Measurements from ENCODE around the gene TBC1D5.
"Not testable (repeated sequence)": the region's sequence is repeated elsewhere in the genome, so short reads cannot be mapped to it uniquely, and the experiment has no call there.

The TBC1D5 gene

GRCh38 chr3:17136136-17136721 lies 606.2 kb downstream of the TBC1D5 start:
- DNase-seq (ENCODE audit: low spot score) = no peak

GRCh38 chr3:17135696-17136095 lies 606.7 kb downstream of the TBC1D5 start:
- no peak for DNase-seq (ENCODE audit: low spot score)

DNA sequence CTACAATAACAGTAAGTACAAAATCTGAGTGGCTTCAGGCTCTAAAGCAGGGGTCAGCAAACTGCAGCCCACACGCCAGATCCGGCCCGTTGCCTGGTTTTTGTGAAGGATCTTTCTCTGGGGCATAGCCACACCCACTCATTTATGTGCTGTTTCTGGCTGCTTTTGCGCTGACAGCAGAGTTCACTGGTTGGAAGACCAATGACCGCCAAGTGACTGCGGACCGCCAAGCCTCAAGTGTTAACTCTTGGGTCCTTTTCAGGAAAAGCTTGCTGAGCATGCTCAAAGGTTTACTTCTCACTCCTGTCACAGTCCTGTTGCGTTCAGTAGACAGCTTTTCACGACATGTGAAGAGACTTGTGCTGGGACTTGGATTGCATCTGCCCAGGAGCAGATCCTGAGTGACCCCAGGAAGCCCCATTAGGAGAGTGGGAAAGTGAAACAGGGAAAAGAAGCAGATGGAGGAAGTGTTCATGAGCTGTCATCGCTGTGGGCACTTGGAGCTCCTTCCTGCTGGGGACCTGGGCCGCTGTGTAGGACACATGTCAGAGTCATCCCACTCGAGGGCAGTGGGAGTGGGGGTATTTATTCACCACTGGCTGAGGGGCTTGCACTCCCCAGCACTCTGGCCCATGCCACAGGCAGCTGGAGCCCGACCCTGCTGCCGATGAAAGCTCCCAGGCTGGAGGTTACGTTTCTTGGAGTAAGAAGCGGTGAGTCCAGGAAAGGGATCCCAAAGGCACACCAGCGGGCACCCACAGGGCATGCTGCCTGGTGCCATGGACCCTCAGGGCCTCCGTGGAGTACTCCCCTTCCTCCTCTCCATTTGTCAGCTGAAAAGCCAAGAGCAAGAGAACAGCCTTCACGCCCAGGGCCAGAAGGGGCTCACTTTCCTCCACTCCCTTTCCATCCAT lies 608.5 kb downstream of the TBC1D5 start:
- no peak for DNase-seq (ENCODE audit: low spot score)

GRCh38 chr3:17132286-17133115 lies 609.9 kb downstream of the TBC1D5 start:
- DNase-seq (ENCODE audit: low spot score) = no peak

- no peak for DNase-seq (ENCODE audit: low spot score)
Observed at GRCh38 chr3:17130956-17131355, 611.5 kb downstream of the TBC1D5 start.

DNA sequence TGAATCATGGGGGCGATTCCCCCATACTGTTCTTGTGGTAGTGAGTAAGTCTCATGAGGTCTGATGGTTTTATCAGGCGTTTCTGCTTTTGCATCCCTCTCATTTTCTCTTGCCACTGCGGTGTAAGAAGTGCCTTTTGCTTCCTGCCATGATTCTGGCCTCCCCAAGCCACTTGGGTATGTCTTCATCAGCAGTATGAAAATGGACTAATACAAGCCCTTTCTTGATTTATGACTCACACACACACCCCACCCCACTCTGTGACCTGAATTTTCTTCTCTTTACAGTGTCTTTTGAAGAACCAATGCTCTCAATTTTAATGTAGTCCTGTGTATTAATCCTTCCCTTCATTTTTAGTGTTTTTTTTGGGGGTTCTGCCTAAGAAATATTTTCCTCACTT lies 612.9 kb downstream of the TBC1D5 start:
- DNase-seq (ENCODE audit: low spot score) = no peak

- not testable (repeated sequence) for DNase-seq (ENCODE audit: low spot score)
Observed at GRCh38 chr3:17128671-17129070, 613.8 kb downstream of the TBC1D5 start.

GRCh38 chr3:17125738-17126442 lies 616.5 kb downstream of the TBC1D5 start:
- DNase-seq (ENCODE audit: low spot score) = no peak

DNA sequence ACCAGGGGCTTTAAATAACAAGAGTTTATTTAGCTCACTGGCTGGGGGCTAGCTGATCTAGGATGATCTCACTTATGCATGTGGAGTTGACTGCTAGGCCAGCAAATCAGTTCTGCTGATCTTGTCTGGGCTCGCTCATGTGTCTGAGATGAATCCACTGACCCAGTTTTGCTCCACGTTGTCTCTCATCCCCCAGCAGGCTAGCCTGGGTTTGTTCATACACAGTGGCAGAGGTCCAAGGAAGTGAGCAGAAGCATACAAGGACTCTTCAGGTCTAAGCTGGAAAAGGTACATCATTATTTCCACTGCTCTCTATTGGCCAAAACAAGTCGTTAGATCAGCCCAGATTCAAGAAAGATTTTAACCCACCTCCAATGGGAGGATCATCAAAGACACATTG lies 619.7 kb downstream of the TBC1D5 start:
- no peak for DNase-seq (ENCODE audit: low spot score)

DNA sequence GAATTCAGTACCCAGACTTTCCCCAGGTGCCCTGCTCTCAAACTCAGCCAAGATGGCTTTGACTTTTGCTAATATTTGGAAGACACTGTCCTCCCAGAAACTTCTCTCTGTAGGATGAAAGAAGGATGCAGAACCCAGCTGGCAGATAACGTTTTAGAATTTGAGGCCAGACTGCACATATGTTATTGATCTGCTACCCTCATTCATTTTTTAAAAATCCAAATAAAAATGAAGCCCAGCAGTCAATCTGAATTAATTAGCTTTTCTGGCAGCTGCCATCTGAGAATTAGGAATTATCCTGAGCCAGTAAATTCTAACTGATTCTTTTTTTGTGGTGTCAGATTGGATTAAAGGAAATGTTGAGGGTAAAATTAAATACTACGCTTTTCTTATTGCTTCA lies 621.1 kb downstream of the TBC1D5 start:
- DNase-seq (ENCODE audit: low spot score) = no peak

DNA sequence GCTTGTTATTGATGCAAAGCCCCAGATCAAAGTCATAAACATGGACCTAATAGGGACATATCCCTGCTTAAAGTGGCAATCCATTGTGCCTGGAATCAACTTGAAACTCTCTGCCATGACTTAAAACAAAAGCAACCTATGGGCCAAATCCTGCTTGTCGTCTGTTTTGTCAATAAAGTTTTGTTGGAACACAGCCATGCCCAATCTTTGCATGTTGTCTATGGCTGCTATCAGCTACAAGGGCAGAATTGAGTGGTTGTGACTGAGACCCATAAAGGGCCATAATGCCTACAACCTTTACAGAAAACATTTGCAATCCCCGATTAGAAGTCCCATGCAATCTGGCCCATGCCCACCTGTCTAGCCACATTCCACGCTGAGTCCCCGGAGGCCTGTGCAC lies 622.3 kb downstream of the TBC1D5 start:
- no peak for DNase-seq (ENCODE audit: low spot score)

GRCh38 chr3:17119201-17120072 lies 623.0 kb downstream of the TBC1D5 start:
- DNase-seq (ENCODE audit: low spot score) = no peak

- DNase-seq (ENCODE audit: low spot score) = no peak
Observed at GRCh38 chr3:17118771-17119170, 623.7 kb downstream of the TBC1D5 start.

- DNase-seq (ENCODE audit: low spot score) = no peak
Observed at GRCh38 chr3:17116007-17116600, 626.3 kb downstream of the TBC1D5 start.

GRCh38 chr3:17115186-17115585 lies 627.2 kb downstream of the TBC1D5 start:
- DNase-seq (ENCODE audit: low spot score) = no peak

- DNase-seq (ENCODE audit: low spot score) = peak; percentile 27
Observed at GRCh38 chr3:17111586-17111985, 630.8 kb downstream of the TBC1D5 start.

DNA sequence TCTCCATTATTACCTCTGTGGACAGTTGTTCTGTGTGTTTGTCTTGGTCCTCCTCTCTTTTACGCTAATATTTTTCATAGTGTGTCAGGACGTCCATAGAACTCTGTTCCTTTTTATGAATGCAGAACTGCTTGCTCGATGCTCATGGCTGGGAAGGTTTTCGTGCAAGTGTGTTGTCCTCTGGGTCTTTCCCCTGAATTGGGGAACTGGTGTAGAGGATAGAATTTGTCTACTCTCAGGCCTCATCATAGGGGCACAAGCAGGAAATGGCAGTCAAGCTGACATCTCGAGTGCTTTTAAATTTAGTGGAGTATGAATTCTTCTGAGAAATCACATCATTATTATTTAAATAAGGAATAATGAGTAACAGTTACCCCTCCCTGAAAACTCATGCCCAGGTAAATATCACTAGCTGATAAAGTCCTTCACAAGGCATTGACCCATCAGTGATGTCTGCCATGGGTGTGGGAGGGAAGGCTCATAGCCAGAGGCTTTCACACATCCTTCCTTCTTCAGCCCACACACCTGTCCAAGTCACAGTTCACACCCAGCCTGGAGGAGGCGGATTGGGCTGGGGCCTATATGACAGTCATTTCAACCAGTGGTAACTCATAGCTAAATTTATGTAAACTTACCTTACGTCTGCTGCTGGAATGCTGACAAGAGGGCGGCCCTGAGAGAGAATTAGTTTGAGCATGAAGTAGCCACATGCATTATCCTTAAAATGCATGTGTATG lies 631.6 kb downstream of the TBC1D5 start:
- DNase-seq (ENCODE audit: low spot score) = no peak
